ENCODE results near the gene BICDL2.

BICDL2 gene

GRCh38 chr16:2983706-2984136 is 53.0 kb downstream of the BICDL2 start:
- peak; percentile 95 for DNase-seq (ENCODE audit: low spot score)

GRCh38 chr16:2982402-2982801 is 54.3 kb downstream of the BICDL2 start:
- no peak for DNase-seq (ENCODE audit: low spot score)

- no peak for DNase-seq (ENCODE audit: low spot score)
Measured at GRCh38 chr16:2981899-2982250, 54.9 kb downstream of the BICDL2 start.

GRCh38 chr16:2981177-2981898 is 55.4 kb downstream of the BICDL2 start:
- no peak for DNase-seq (ENCODE audit: low spot score)

GRCh38 chr16:2980227-2981176 is 56.2 kb downstream of the BICDL2 start, which contains the start of gene PKMYT1:
TSS of gene PKMYT1 (minus strand) at chr16:2980446. CDS start at chr16:2979657, 789 bp downstream.
- DNase-seq (ENCODE audit: low spot score) = peak; percentile 100

- no peak for DNase-seq (ENCODE audit: low spot score)
Measured at GRCh38 chr16:2979669-2980226, 57.0 kb downstream of the BICDL2 start.

Data from AG08395 (cell line).